ENCODE results near the gene SPATC1L.

The SPATC1L gene

GRCh38 chr21:46137908-46138307 lies 46.4 kb downstream of the SPATC1L start:
- no peak for DNase-seq (ENCODE audit: extremely low read depth in 1 of 2, low read depth in 1 of 2)

- DNase-seq (ENCODE audit: extremely low read depth in 1 of 2, low read depth in 1 of 2) = no peak
These were observed 47.4 kb downstream of the SPATC1L start for GRCh38 chr21:46136739-46137349.

GRCh38 chr21:46135782-46136395 lies 48.4 kb downstream of the SPATC1L start:
- DNase-seq (ENCODE audit: extremely low read depth in 1 of 2, low read depth in 1 of 2) = no peak

- DNase-seq (ENCODE audit: extremely low read depth in 1 of 2, low read depth in 1 of 2) = no peak
These were observed 52.2 kb downstream of the SPATC1L start for GRCh38 chr21:46131838-46132651.

- DNase-seq (ENCODE audit: extremely low read depth in 1 of 2, low read depth in 1 of 2) = no peak
These were observed 52.7 kb downstream of the SPATC1L start for GRCh38 chr21:46131588-46131837.

- no peak for DNase-seq (ENCODE audit: extremely low read depth in 1 of 2, low read depth in 1 of 2)
These were observed 53.2 kb downstream of the SPATC1L start for GRCh38 chr21:46130831-46131587.

- DNase-seq (ENCODE audit: extremely low read depth in 1 of 2, low read depth in 1 of 2) = no peak
These were observed 54.2 kb downstream of the SPATC1L start for GRCh38 chr21:46129846-46130651.

GRCh38 chr21:46128933-46129571 lies 55.2 kb downstream of the SPATC1L start:
- DNase-seq (ENCODE audit: extremely low read depth in 1 of 2, low read depth in 1 of 2) = no peak

- DNase-seq (ENCODE audit: extremely low read depth in 1 of 2, low read depth in 1 of 2) = no peak
These were observed 55.9 kb downstream of the SPATC1L start for GRCh38 chr21:46128106-46128932.

GRCh38 chr21:46127239-46128105 lies 56.8 kb downstream of the SPATC1L start:
- no peak for DNase-seq (ENCODE audit: extremely low read depth in 1 of 2, low read depth in 1 of 2)

GRCh38 chr21:46126309-46127238 lies 57.7 kb downstream of the SPATC1L start:
- no peak for DNase-seq (ENCODE audit: extremely low read depth in 1 of 2, low read depth in 1 of 2)

GRCh38 chr21:46125846-46126301 lies 58.4 kb downstream of the SPATC1L start:
- no peak for DNase-seq (ENCODE audit: extremely low read depth in 1 of 2, low read depth in 1 of 2)

GRCh38 chr21:46124926-46125845 lies 59.1 kb downstream of the SPATC1L start:
- DNase-seq (ENCODE audit: extremely low read depth in 1 of 2, low read depth in 1 of 2) = no peak

GRCh38 chr21:46124083-46124925 lies 60.0 kb downstream of the SPATC1L start:
- DNase-seq (ENCODE audit: extremely low read depth in 1 of 2, low read depth in 1 of 2) = no peak

All from activated CD8-positive, alpha-beta memory T cell treated with anti-CD3 and anti-CD28 coated beads for 1 hour (primary cell).